Astrocyte of the spinal cord (primary cell): Measurements from ENCODE around the gene MTHFSD.

Experiments used
- DNase-seq: peaks from one replicate; pipeline ENCODE4 v3.0.0; 2011; ENCODE audit warnings: low read depth, low spot score
- H3K4me3 ChIP-seq: 2 replicates; pipeline ENCODE4 v1.5.1; 2011; ENCODE audit warnings: low read depth, mild to moderate bottlenecking, low read length, moderate library complexity
- in situ Hi-C: cut with HindIII; loops from 2 replicates; pipeline ENCODE4 v1.10.0; 2017; ENCODE audit warnings: low sequenced_read_pairs
- TF ChIP-seq, protein P1 (sequence below): IDR thresholded peaks from 2 replicates; pipeline ENCODE4 v1.5.1; 2012; ENCODE audit warnings: low read depth, mild to moderate bottlenecking, low read length, inconsistent platforms

MTHFSD gene

DNA sequence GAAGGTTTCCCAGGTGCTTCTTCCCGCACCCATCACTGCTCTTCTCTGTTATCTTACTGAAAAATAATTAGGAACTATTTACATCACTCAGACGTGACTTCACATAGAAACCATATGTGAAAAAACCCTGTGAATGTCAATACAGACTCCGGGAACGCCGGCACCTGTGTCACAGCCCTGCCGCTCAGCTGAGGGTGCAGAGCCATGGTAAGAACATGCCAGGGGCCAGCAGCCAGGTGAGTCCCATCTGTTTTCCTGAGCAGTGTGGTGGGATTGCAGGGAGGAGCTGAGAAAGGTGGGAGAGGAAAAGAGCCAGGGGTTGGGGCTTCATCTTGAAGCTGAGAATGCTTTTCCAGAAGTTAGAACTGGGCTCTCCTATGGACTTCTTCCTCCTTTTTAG lies 31.0 kb downstream of the MTHFSD start:
- TF ChIP-seq, protein P1, sequence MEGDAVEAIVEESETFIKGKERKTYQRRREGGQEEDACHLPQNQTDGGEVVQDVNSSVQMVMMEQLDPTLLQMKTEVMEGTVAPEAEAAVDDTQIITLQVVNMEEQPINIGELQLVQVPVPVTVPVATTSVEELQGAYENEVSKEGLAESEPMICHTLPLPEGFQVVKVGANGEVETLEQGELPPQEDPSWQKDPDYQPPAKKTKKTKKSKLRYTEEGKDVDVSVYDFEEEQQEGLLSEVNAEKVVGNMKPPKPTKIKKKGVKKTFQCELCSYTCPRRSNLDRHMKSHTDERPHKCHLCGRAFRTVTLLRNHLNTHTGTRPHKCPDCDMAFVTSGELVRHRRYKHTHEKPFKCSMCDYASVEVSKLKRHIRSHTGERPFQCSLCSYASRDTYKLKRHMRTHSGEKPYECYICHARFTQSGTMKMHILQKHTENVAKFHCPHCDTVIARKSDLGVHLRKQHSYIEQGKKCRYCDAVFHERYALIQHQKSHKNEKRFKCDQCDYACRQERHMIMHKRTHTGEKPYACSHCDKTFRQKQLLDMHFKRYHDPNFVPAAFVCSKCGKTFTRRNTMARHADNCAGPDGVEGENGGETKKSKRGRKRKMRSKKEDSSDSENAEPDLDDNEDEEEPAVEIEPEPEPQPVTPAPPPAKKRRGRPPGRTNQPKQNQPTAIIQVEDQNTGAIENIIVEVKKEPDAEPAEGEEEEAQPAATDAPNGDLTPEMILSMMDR, result no peak
- in situ Hi-C loops, result no loop called here
- H3K4me3 ChIP-seq, result no peak overlapping the region
- DNase-seq, result no peak

DNA sequence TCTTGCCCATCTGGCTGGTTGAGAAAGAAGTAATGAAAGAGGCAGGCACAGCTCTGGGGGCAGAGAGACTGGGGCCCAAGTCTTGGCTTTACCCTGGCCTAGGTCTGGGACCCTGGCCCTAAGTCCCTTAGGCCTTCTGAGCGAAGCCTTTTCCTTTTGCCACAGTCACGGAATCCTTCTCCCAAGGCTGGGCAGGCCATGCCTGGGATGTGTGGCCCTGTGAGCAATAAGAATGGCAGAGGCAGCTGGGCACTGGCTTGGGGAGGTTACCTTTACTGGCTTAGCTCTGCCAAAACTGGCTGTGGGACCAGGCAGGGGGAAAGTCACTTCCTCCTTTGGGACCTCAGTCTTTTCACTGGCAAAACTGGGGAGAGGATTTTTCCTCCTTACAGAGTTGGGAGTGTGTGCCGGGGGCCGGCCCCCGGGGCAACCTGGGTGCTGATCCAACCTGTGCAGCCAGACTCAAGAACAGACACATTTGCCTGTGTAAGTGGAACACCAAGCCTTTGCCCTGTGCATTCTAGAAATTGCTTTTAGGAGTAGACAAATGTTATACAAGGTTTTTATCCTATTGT lies 31.8 kb downstream of the MTHFSD start:
- H3K4me3 ChIP-seq, result no peak overlapping the region
- in situ Hi-C loops, result no loop called here
- TF ChIP-seq, protein P1, result no peak
- no peak for DNase-seq

DNA sequence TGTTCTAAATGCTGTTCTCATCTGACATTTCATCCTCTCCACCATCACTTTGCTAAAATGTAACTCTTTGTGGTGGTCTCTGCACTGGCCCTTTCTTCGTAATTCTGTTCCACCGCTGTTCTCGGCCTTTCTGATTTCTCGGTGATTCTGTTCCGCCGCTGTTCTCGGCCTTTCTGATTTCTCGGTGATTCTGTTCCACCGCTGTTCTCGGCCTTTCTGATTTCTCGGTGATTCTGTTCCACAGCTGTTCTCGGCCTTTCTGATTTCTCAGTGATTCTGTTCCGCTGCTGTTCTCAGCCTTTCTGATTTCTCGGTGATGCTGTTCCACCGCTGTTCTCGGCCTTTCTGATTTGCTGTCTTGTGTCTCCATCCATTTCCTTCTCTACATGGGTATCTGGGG lies 32.4 kb downstream of the MTHFSD start:
- no peak overlapping the region for H3K4me3 ChIP-seq
- no peak for DNase-seq
- in situ Hi-C loops, result no loop called here
- TF ChIP-seq, protein P1, result no peak

DNA sequence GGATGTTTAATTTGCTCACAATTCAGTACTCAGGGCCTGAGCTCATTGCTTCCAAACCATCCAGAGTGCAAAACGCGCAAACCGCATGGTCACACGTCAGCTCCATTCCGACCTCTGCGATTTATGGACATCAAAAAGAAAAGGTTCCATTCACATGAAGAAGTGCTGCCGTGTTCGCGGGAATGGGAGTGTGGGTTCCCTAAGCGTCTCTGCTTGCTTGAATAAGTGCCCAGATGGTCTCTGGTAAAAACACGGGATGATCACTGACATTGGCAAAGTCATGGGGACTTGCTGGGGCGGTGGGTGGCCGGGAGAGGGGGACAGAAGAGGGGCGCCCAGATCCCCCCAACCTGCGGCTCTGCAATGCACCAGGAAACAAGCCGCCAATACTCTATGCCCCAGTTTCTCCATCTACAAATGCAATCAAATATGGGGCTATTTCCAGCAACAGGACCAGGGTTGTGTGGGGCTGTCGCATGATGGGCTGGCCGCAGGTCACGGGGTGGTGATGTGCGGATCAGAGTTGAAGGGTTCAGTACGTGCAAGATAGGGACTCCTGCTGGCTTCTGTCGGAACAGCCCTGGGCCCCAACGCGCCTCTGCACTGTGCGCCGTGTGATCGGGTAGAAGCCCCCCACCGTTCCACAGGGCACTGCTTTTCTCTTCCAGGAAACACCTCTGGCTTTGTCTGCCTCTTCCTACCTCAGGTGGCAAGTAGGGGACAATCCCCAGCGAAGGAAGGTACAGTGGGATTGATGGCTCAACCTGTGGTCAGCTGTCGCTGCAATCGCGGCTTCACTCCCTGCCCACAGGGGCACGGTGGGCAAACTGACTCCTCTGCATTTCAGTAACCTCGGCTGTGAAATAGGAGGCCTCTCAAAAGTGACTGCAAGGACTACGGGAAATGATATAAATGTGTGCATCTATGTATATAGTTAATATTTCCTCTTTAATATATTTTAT lies 33.5 kb downstream of the MTHFSD start:
- DNase-seq, result no peak
- TF ChIP-seq, protein P1, result no peak
- in situ Hi-C loops, result no loop called here
- no peak overlapping the region for H3K4me3 ChIP-seq

DNA sequence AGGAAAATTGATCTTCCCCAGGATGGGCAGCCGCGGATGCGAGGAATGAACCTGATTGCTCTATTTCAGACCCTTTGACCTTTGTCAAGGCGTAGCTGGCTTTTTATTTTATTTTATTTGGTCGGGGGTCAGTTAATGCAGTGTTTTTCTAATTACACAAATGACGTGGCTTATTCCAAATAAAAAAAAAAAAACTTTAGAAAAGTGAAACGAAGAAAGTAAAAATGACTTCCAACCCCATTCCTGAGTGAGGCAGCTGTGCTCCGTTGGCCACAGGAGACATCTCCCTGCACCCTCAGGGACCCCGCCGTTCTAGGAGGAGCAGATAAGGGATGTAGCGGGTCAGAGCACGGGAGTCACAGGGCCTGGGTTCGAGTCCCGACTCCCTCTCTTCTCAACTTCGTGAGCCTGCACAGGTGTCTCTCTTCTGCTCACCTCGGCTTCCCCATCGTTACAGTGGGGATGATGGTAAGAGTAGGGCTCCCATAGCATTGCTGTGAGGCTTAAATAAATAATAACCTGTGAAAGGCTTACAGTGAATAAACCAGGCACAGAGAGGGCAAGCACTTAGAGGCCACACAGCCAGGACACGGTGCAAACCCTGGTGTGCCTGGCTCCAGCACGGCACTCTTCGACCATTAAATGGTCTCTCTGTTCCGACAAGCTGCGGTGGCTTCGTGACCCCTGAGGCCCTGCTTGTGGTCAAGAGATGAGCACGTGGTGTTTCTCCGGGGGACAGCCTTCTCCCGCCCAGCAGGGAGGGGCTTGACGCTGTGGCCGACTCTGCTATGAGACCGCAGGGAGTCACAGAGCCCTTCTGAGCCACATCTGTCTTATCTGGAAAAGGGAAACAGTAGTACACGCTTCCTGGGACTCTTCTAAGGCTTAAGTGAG lies 34.5 kb downstream of the MTHFSD start:
- DNase-seq, result no peak
- TF ChIP-seq, protein P1, result no peak
- no peak overlapping the region for H3K4me3 ChIP-seq
- in situ Hi-C loops, result no loop called here

DNA sequence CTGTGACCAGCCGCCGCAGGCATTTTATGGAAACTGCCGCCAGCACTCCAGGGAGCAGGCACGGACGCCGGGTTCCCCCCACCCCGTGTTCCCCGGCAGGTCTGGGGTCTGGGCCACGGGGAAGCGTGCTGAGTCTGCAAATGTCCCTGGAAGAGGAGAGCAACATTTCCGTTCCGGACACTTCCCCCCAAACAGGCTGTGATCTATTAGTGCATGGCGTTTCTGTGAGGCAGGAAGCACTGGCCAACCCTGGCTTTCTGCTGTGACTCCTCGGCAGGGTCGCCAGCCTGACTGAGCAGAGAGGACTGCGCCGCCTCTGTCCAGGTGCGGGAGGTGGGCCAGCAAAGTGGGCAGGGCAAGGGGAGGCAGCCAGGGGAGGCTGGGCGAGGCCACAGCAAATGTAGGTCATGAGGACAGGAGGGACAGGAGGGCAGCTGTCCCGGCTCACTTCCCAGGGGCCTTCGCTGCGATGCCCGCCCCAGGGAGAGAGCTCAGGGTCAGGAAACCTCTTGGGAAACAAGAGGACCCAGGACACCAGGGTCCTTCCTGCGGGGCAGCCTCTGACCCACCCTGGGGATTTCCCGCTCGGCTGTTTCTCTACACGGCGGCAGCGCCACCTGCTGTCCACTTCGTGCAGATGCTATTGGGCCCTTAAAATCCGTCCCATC lies 35.3 kb downstream of the MTHFSD start:
- TF ChIP-seq, protein P1, result peak; percentile 90
- in situ Hi-C loops, result loop anchor here (5.0 kb wide), 1 partner anchor 447 kb away; no protein-coding TSS in a partner anchor
- H3K4me3 ChIP-seq, result no peak overlapping the region
- DNase-seq, result peak; percentile 53
